SK-N-SH (cell line): Measurements from ENCODE around the gene GCM1. TPM values are rescaled to one million over a fixed set of nuclear protein-coding genes. Genes with fewer than 3 reads are reported as not detected.

Source experiments
- CTCF ChIA-PET: fragments of 300-600, 350-600 bp; formaldehyde crosslinking; extraction: SDS; loops from one replicate; lab custom pipeline; 2021; lab: Yijun Ruan, JAX
- POLR2A ChIA-PET: fragments of 350-600 bp; sonication (Branson Sonifier 250); formaldehyde crosslinking; extraction: SDS; loops from one replicate; lab custom pipeline; 2020; ENCODE audit warnings: antibody characterized with exemption, inconsistent platforms; lab: Yijun Ruan, JAX
- DNase-seq: peaks from one replicate; pipeline ENCODE4 v3.0.0; 2012
- H2AFZ ChIP-seq: fragments of 200-600 bp; sonication (generic); 2 replicates; pipeline ENCODE4 v1.8.1; 2016; ENCODE audit warnings: antibody characterized with exemption, mild to moderate bottlenecking, low read depth
- H3F3A ChIP-seq: fragments of 200-600 bp; sonication (generic); replicated peaks from 2 replicates; pipeline ENCODE3; 2016; ENCODE audit warnings: antibody characterized with exemption, mild to moderate bottlenecking; ENCODE audit not compliant: insufficient read depth
- H3K27ac ChIP-seq, 2 experiments: fragments of 200-500 bp in 1 of 2; fragments of 200-600 bp in 1 of 2; sonication (Bioruptor generic) in 1 of 2; sonication (generic), shearing (Covaris generic) in 1 of 2; 2 replicates each; pipeline versions ENCODE4 v1.5.1 to v1.6.1; 2014 to 2016; ENCODE audit warnings: low read depth in 2 of 2, inconsistent platforms in 1 of 2, low read length in 1 of 2, mild to moderate bottlenecking in 1 of 2, mixed read lengths in 1 of 2
- H3K27me3 ChIP-seq: fragments of 200-600 bp; sonication (generic), shearing (Covaris generic); 2 replicates; pipeline ENCODE4 v1.6.1; 2016; ENCODE audit warnings: mixed run types; ENCODE audit not compliant: insufficient read depth
- H3K36me3 ChIP-seq, 2 experiments: fragments of 200-500 bp in 1 of 2; fragments of 200-600 bp in 1 of 2; sonication (Bioruptor generic) in 1 of 2; sonication (generic) in 1 of 2; replicated peaks in 1 of 2; 2 replicates each; pipeline versions ENCODE3 to v1.5.1; 2014 to 2016; ENCODE audit warnings: low read length in 1 of 2, mild to moderate bottlenecking in 1 of 2; ENCODE audit not compliant: insufficient read depth in 2 of 2, control insufficient read depth in 1 of 2
- H3K4me1 ChIP-seq, 2 experiments: fragments of 200-500 bp in 1 of 2; fragments of 200-600 bp in 1 of 2; sonication (Bioruptor generic) in 1 of 2; sonication (generic), shearing (Covaris generic) in 1 of 2; 2 replicates each; pipeline versions ENCODE4 v1.5.1 to v1.6.1; 2014 to 2016; ENCODE audit warnings: low read depth in 1 of 2, low read length in 1 of 2, mixed run types in 1 of 2; ENCODE audit not compliant: insufficient read depth in 2 of 2, control insufficient read depth in 1 of 2
- H3K4me2 ChIP-seq: fragments of 200-600 bp; sonication (generic), shearing (Covaris generic); 2 replicates; pipeline ENCODE4 v1.6.1; 2017; ENCODE audit warnings: mixed run types
- H3K4me3 ChIP-seq, 2 experiments: fragments of 200-500 bp in 1 of 2; fragments of 200-600 bp in 1 of 2; sonication (Bioruptor generic) in 1 of 2; sonication (generic), shearing (Covaris generic) in 1 of 2; 2 replicates each; pipeline versions ENCODE4 v1.5.1 to v1.8.1; 2014 to 2016; ENCODE audit warnings: low read depth in 2 of 2, inconsistent platforms in 1 of 2, low read length in 1 of 2, mild to moderate bottlenecking in 1 of 2, mixed read lengths in 1 of 2, moderate library complexity in 1 of 2
- H3K79me2 ChIP-seq: fragments of 200-600 bp; sonication (generic); 2 replicates; pipeline ENCODE4 v1.8.1; 2017; ENCODE audit warnings: mild to moderate bottlenecking; ENCODE audit not compliant: insufficient read depth
- H3K9ac ChIP-seq: fragments of 200-600 bp; sonication (generic); 2 replicates; pipeline ENCODE4 v1.6.1; 2017; ENCODE audit warnings: mixed run types
- H3K9me2 ChIP-seq: fragments of 200-600 bp; sonication (generic); 2 replicates; pipeline ENCODE4 v1.6.1; 2017; ENCODE audit warnings: mixed run types
- H3K9me3 ChIP-seq: fragments of 200-600 bp; sonication (generic); 2 replicates; pipeline ENCODE4 v1.6.1; 2017; ENCODE audit warnings: mixed run types, mild to moderate bottlenecking, moderate library complexity
- H4K20me1 ChIP-seq: fragments of 200-600 bp; sonication (generic); 2 replicates; pipeline ENCODE4 v1.6.1; 2017; ENCODE audit warnings: mild to moderate bottlenecking, mixed run types; ENCODE audit not compliant: insufficient read depth
- CHD2 ChIP-seq: fragments of 150-350 bp; IDR thresholded peaks from 2 replicates; pipeline ENCODE4 v1.6.1; 2018; ENCODE audit warnings: low read length; ENCODE audit not compliant: partially characterized antibody
- ELF1 ChIP-seq: IDR thresholded peaks from 2 replicates; pipeline ENCODE4 v1.4.0; 2012
- EZH2phosphoT487 ChIP-seq: fragments of 200-600 bp; sonication (generic); IDR thresholded peaks from 2 replicates; pipeline ENCODE4 v1.6.1; 2017; ENCODE audit warnings: low read depth, mixed run types, mild to moderate bottlenecking, antibody characterized with exemption, moderate library complexity, borderline replicate concordance
- FOSL2 ChIP-seq: IDR thresholded peaks from 2 replicates; pipeline ENCODE4 v1.4.0; 2012; ENCODE audit warnings: low read depth, mild to moderate bottlenecking, moderate library complexity, borderline replicate concordance
- FOXJ3 ChIP-seq: sonication (generic); formaldehyde crosslinking; IDR thresholded peaks from 2 replicates; pipeline ENCODE4 v1.5.1; 2020; ENCODE audit warnings: mild to moderate bottlenecking, missing genetic modification reagents
- GABPA ChIP-seq: IDR thresholded peaks from 2 replicates; pipeline ENCODE4 v1.4.0; 2012; ENCODE audit warnings: low read depth, mild to moderate bottlenecking
- JUND ChIP-seq: IDR thresholded peaks from 2 replicates; pipeline ENCODE4 v1.4.0; 2012
- MEF2A ChIP-seq: IDR thresholded peaks from 2 replicates; pipeline ENCODE4 v1.4.0; 2012; ENCODE audit warnings: low read depth, borderline replicate concordance
- MXI1 ChIP-seq: IDR thresholded peaks from 2 replicates; pipeline ENCODE4 v1.6.1; 2012; ENCODE audit warnings: mild to moderate bottlenecking, low read depth, low read length, improper control_type of control experiment
- NFIC ChIP-seq: IDR thresholded peaks from 2 replicates; pipeline ENCODE4 v1.4.0; 2012; ENCODE audit warnings: borderline replicate concordance
- RCOR1 ChIP-seq: fragments of 150-350 bp; IDR thresholded peaks from 2 replicates; pipeline ENCODE4 v1.6.1; 2017; ENCODE audit warnings: antibody characterized with exemption, low read length
- RXRA ChIP-seq: IDR thresholded peaks from 2 replicates; pipeline ENCODE4 v1.4.0; 2012; ENCODE audit warnings: low read depth, mild to moderate bottlenecking, borderline replicate concordance
- TCF12 ChIP-seq: IDR thresholded peaks from 2 replicates; pipeline ENCODE4 v1.4.0; 2012
- TEAD4 ChIP-seq: IDR thresholded peaks from 2 replicates; pipeline ENCODE4 v1.4.0; 2012; ENCODE audit warnings: mild to moderate bottlenecking, borderline replicate concordance; ENCODE audit not compliant: insufficient read depth
- polyA plus RNA-seq, 3 experiments: library from polyadenylated mRNA; depleted of rRNA; stranded (reverse); fragments of >200 nt; gene quantifications; 2 replicates each; pipeline ENCODE4 v1.2.3, GENCODE V29; 2012
- TF ChIP-seq, protein P1 (sequence below): IDR thresholded peaks from 2 replicates; pipeline ENCODE4 v1.4.0; 2012; ENCODE audit warnings: low read depth
- TF ChIP-seq, protein P2 (sequence below): fragments of 150-350 bp; IDR thresholded peaks from 2 replicates; pipeline ENCODE4 v1.6.1; 2017; ENCODE audit warnings: antibody characterized with exemption, low read length, low read depth, borderline replicate concordance
- TF ChIP-seq, protein P3 (sequence below): IDR thresholded peaks from 2 replicates; pipeline ENCODE4; 2012
- TF ChIP-seq, protein P4 (sequence below): IDR thresholded peaks from 2 replicates; pipeline ENCODE4 v1.4.0; 2012; ENCODE audit warnings: low read depth, borderline replicate concordance
- TF ChIP-seq, protein P5 (sequence below): fragments of 150-350 bp; IDR thresholded peaks from 2 replicates; pipeline ENCODE4 v1.6.1; 2016; ENCODE audit warnings: mild to moderate bottlenecking, low read depth, low read length

Gene GCM1
- polyA plus RNA-seq, 1 of the 3 experiments (the other 2 are of a cell fraction) = not detected

DNA sequence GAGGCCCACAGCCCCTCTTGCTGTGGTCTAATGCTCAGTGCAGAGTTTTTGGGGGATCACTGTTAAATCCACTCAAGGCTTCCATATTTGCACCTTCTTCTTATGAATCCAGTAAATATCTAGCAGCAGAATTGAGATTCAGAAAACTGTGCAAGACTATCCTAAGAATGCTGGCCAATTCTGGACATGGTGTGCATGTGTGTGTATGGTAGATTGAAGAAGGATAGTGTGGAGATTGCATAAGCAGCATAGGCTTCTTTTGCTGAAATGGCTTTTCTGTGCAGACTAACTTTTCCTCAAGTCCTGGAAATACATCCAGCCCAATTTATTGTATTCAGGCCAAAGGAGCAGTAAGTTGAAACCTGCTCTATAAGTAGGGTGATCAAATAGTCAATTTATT is 43.7 kb downstream of the GCM1 start:
- H3K36me3 ChIP-seq = peaks cover 20 to 32% of the 10 kb centered on the region in 2 experiments
- no peaks in the 10 kb centered on the region for H4K20me1 ChIP-seq
- no peaks in the 10 kb centered on the region for H3F3A ChIP-seq
- H3K4me3 ChIP-seq = no peak overlapping the region
- no peaks in the 10 kb centered on the region for H3K4me1 ChIP-seq
- no peaks in the 10 kb centered on the region for H3K27me3 ChIP-seq
- DNase-seq = no peak
- CTCF ChIA-PET = no interaction called here
- no peak overlapping the region for H3K9ac ChIP-seq
- H2AFZ ChIP-seq = no peak overlapping the region
- no peak overlapping the region for H3K27ac ChIP-seq
- H3K4me2 ChIP-seq = no peak overlapping the region
- H3K9me3 ChIP-seq = no peaks in the 10 kb centered on the region
- no peaks in the 10 kb centered on the region for H3K79me2 ChIP-seq
- TF ChIP-seq, protein P1, sequence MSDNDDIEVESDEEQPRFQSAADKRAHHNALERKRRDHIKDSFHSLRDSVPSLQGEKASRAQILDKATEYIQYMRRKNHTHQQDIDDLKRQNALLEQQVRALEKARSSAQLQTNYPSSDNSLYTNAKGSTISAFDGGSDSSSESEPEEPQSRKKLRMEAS = no peak
- TF ChIP-seq TCF12 = no peak
- no peak for TF ChIP-seq FOXJ3 (CRISPR knock-in tag)
- TF ChIP-seq NFIC = no peak
- TF ChIP-seq ELF1 = no peak
- no peak for TF ChIP-seq MEF2A
- no peak for TF ChIP-seq FOSL2
- TF ChIP-seq, protein P2, sequence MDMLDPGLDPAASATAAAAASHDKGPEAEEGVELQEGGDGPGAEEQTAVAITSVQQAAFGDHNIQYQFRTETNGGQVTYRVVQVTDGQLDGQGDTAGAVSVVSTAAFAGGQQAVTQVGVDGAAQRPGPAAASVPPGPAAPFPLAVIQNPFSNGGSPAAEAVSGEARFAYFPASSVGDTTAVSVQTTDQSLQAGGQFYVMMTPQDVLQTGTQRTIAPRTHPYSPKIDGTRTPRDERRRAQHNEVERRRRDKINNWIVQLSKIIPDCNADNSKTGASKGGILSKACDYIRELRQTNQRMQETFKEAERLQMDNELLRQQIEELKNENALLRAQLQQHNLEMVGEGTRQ = no peak
- TF ChIP-seq GABPA = no peak
- no peak for TF ChIP-seq RCOR1
- no peak for TF ChIP-seq TEAD4
- TF ChIP-seq, protein P3, sequence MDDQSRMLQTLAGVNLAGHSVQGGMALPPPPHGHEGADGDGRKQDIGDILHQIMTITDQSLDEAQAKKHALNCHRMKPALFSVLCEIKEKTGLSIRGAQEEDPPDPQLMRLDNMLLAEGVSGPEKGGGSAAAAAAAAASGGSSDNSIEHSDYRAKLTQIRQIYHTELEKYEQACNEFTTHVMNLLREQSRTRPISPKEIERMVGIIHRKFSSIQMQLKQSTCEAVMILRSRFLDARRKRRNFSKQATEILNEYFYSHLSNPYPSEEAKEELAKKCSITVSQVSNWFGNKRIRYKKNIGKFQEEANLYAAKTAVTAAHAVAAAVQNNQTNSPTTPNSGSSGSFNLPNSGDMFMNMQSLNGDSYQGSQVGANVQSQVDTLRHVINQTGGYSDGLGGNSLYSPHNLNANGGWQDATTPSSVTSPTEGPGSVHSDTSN = no peak
- TF ChIP-seq, protein P4, sequence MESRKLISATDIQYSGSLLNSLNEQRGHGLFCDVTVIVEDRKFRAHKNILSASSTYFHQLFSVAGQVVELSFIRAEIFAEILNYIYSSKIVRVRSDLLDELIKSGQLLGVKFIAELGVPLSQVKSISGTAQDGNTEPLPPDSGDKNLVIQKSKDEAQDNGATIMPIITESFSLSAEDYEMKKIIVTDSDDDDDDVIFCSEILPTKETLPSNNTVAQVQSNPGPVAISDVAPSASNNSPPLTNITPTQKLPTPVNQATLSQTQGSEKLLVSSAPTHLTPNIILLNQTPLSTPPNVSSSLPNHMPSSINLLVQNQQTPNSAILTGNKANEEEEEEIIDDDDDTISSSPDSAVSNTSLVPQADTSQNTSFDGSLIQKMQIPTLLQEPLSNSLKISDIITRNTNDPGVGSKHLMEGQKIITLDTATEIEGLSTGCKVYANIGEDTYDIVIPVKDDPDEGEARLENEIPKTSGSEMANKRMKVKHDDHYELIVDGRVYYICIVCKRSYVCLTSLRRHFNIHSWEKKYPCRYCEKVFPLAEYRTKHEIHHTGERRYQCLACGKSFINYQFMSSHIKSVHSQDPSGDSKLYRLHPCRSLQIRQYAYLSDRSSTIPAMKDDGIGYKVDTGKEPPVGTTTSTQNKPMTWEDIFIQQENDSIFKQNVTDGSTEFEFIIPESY = no peak
- no peak for TF ChIP-seq MXI1
- TF ChIP-seq, protein P5, sequence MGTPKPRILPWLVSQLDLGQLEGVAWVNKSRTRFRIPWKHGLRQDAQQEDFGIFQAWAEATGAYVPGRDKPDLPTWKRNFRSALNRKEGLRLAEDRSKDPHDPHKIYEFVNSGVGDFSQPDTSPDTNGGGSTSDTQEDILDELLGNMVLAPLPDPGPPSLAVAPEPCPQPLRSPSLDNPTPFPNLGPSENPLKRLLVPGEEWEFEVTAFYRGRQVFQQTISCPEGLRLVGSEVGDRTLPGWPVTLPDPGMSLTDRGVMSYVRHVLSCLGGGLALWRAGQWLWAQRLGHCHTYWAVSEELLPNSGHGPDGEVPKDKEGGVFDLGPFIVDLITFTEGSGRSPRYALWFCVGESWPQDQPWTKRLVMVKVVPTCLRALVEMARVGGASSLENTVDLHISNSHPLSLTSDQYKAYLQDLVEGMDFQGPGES = no peak
- no peak for TF ChIP-seq JUND
- no peak for TF ChIP-seq EZH2phosphoT487
- TF ChIP-seq CHD2 = no peak
- TF ChIP-seq RXRA = no peak
- H3K9me2 ChIP-seq = no peaks in the 10 kb centered on the region
- POLR2A ChIA-PET = no interaction called here
